Duodenal mucosa (tissue), 2 donors: ENCODE results near the gene FBXO15.

Source experiments
- H3K27ac ChIP-seq: one replicate; pipeline ENCODE4 v1.7.0; 2013; ENCODE audit warnings: low read depth, low read length
- H3K27me3 ChIP-seq, 2 donors: one replicate each; pipeline ENCODE4 v1.7.0; 2013; ENCODE audit warnings: low read length in 2 of 2, control low read depth in 1 of 2; ENCODE audit not compliant: insufficient read depth in 2 of 2, control insufficient read depth in 1 of 2
- H3K36me3 ChIP-seq, 2 donors: one replicate each; pipeline ENCODE4 v1.7.0; 2013; ENCODE audit warnings: low read length in 2 of 2, control low read depth in 1 of 2; ENCODE audit not compliant: insufficient read depth in 2 of 2, control insufficient read depth in 1 of 2
- H3K4me1 ChIP-seq, 2 donors: one replicate each; pipeline ENCODE4 v1.7.0; 2013; ENCODE audit warnings: low read length in 2 of 2, control low read depth in 1 of 2; ENCODE audit not compliant: insufficient read depth in 2 of 2, control insufficient read depth in 1 of 2
- H3K4me3 ChIP-seq, 2 donors: one replicate each; pipeline ENCODE4 v1.7.0; 2013; ENCODE audit warnings: low read length in 2 of 2, low read depth in 1 of 2
- H3K9ac ChIP-seq, 2 donors: one replicate each; pipeline ENCODE4 v1.7.0; 2013; ENCODE audit warnings: low read length in 2 of 2, low read depth in 1 of 2
- H3K9me3 ChIP-seq, 2 donors: one replicate each; pipeline ENCODE4 v1.7.0; 2013; ENCODE audit warnings: low read length in 2 of 2, control low read depth in 1 of 2; ENCODE audit not compliant: control insufficient read depth in 1 of 2

Gene FBXO15

DNA sequence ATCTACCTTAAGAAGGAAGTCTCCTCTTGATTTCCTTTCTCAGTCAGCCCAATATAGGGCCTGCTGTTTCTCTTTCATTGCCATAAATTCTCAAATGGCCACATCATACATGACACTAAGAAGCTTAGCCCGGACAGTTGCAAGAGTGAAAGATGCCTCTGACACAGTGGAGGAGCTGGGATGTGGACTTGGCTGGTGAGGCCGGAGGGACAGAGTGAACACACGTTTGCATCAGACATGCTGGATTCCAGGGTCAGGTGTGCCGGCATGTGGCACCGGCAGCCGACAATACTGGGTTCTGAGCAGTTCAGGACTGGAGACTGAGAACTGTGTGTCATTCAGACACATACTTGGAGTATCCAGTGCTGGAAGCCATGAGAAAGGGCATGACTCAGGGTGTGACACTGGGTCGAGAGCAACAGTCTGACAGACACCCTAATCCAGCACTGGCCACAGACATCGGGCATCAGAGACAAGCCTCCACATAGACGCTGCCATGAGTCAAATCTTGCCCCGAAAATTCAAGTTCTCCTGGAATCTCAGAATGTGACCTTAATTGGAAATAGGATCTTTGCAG lies 32.1 kb upstream of the FBXO15 start:
- Histone ChIP-seq H3K36me3 (no peaks in the 10 kb centered on the region), H3K9ac (no peak overlapping the region), H3K27me3 (peaks cover 4 to 10% of the 10 kb centered on the region in 2 donors), H3K4me1 (no peaks in the 10 kb centered on the region), H3K9me3 (no peaks in the 10 kb centered on the region), H3K4me3 (no peak overlapping the region), H3K27ac (no peak overlapping the region)

DNA sequence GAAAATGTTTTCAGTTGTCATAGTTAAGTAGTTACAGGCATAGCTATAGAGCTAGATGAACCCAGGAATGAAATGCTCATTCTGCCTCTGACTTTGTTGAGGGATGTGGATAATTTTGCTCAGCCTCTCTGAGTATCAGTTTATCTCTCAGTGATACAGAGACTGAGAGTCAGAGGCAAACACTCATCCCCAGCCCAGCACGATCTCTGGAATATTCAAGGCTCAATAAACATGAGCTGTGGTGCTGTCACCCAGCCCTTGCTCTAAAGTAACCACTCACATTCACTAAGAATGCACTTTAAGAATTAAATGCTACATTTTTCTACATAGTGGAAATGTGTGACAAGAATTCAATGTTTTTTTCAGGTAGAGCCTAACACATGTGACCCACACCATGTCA lies 31.2 kb upstream of the FBXO15 start:
- H3K4me1 ChIP-seq: no peaks in the 10 kb centered on the region
- no peak overlapping the region for H3K9ac ChIP-seq
- no peak overlapping the region for H3K4me3 ChIP-seq
- no peaks in the 10 kb centered on the region for H3K9me3 ChIP-seq
- no peak overlapping the region for H3K27ac ChIP-seq
- H3K36me3 ChIP-seq: no peaks in the 10 kb centered on the region
- peaks cover 4 to 10% of the 10 kb centered on the region in 2 donors for H3K27me3 ChIP-seq

DNA sequence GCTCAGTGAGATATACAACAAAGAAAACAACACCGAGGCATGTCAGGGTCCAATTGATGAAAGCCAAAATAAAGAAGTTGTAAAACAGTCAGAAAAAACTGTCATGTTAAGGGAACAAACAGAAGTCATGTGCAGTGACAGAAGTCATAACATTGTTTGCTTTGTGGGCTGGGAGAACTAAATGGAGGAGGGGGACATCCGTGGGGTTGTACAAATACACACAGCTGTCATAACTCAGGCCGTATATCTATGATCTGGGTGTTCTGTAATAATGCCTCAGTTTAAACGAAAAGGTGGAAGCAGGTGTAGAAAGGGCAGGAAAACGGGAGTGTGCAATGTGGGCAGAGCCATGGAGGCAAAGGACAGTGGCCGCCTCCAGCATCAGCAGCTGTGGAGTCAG lies 28.0 kb upstream of the FBXO15 start:
- Histone ChIP-seq H3K9ac (no peak overlapping the region), H3K4me3 (no peak overlapping the region), H3K27me3 (peaks cover 4 to 10% of the 10 kb centered on the region in 2 donors), H3K27ac (no peak overlapping the region), H3K4me1 (peaks cover 4 to 13% of the 10 kb centered on the region in 2 donors), H3K9me3 (no peaks in the 10 kb centered on the region), H3K36me3 (no peaks in the 10 kb centered on the region)

DNA sequence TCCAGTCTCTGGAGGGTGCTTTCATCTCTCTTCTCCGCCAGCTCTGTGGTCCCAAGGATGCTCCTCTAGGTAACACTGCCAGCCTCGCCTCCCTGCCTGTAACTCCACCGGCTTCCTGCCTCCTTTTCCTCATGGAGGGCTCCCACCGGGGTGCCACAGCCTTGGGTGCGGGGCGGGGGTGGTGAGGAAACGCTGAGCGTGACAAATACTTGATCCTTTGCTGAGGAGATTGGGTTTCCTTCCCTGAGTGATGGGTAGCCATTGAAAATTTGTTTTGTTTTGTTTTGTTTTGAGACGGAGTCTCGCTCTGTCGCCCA lies 25.8 kb upstream of the FBXO15 start:
- no peaks in the 10 kb centered on the region for H3K9me3 ChIP-seq
- H3K9ac ChIP-seq: no peak overlapping the region
- H3K27me3 ChIP-seq: peaks cover 9 to 14% of the 10 kb centered on the region in 2 donors
- no peak overlapping the region for H3K27ac ChIP-seq
- no peak overlapping the region for H3K4me3 ChIP-seq
- H3K36me3 ChIP-seq: no peaks in the 10 kb centered on the region
- H3K4me1 ChIP-seq: peaks cover 4 to 13% of the 10 kb centered on the region in 2 donors

DNA sequence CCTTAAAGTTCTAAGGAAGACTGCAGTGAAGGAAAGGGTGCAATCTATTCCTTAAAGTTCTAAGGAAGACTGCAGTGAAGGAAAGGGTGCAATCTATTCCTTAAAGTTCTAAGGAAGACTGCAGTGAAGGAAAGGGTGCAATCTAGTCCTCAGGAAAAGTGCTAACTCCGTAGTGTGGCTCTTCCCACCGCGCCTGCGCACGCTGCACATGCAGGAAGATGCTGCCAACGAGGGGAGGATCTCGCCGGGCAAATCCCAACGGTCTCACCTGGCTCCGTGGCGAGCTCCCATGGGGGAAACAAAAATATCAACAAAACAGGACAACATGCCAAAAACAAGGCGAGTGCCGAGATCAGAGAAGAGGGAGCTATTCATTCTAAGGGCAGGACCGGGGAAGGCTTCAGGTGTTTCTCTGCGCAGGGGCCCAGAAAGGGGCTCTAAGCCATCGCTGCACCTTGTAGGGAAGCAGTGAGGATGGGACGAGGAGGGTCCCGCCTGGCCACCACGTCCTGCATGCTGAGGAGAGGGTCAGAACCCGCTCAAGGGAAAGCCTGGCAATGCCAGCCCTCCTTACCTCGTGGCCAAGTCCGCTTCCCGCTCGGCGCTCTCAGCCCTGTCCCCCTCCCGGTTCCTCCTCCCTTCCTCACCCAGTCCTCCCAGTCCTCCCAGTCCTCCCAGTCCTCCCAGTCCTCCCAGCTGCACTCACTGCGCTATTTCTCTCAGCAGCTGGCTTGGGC lies 25.2 kb upstream of the FBXO15 start:
- no peak overlapping the region for H3K9ac ChIP-seq
- no peak overlapping the region for H3K27ac ChIP-seq
- H3K4me3 ChIP-seq: peak overlapping the region; percentile 72 to 75
- peaks cover 4 to 13% of the 10 kb centered on the region in 2 donors for H3K4me1 ChIP-seq
- no peaks in the 10 kb centered on the region for H3K9me3 ChIP-seq
- H3K36me3 ChIP-seq: no peaks in the 10 kb centered on the region
- H3K27me3 ChIP-seq: peaks cover 9 to 10% of the 10 kb centered on the region in 2 donors

DNA sequence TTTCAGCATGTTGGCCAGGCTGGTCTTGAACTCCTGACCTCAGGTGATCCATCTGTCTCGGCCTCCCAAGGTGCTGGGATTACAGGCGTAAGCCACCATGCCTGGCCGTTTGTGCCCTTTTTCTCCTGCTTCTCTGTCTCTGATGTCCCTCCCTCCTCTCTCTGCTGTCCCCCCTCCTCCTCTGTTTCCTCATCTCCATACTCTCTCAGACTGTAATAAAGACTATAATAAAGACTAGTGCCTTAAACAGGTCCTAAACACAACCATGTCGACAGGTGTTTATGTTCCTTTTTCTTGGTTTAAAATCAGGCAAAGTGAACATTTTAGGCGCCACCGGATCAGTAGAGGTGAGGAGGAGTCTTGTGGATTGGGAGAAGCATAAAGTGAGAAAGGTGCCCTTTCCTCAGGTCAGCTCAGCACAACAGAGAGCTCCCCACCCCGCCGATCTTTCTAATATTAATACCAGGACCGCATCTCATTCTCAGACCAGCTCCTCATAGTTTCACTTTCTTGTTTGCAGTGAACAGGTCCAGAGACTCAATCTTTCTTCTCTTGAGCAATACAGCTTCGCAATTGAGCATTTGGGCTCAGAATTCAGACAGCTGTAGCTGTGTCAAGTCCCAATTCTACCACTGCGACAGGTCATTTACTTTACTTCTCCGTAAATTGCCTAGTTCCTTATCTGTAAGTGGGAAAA lies 24.4 kb upstream of the FBXO15 start:
- Histone ChIP-seq H3K4me3 (peak overlapping the region; percentile 72 to 75), H3K9ac (peak overlapping the region; percentile 57 to 61), H3K4me1 (peaks cover 4 to 13% of the 10 kb centered on the region in 2 donors), H3K27me3 (peaks cover 9 to 10% of the 10 kb centered on the region in 2 donors), H3K27ac (no peak overlapping the region), H3K9me3 (no peaks in the 10 kb centered on the region), H3K36me3 (no peaks in the 10 kb centered on the region)

DNA sequence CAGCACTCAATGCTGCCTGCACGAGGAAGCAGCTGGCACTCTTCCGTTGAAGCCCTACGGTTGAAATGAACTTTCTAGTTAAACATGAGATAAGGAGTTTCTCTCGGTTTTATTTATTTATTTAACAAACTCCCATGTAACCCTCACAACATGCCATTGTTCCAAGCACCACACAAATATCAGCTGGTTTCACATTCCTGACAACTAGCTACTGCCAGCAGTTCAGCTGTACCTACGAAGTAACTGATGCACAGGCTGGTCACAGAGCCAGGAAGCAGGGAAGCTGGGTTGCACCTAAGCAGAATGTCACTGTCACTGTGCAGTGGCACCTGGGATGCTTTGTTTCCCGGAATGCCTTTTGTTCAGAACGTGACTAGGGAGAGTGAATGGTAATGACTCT lies 18.8 kb upstream of the FBXO15 start:
- peaks cover 4 to 5% of the 10 kb centered on the region in 2 donors for H3K27me3 ChIP-seq
- no peak overlapping the region for H3K27ac ChIP-seq
- no peaks in the 10 kb centered on the region for H3K4me1 ChIP-seq
- no peaks in the 10 kb centered on the region for H3K9me3 ChIP-seq
- peaks cover 0 to 8% of the 10 kb centered on the region in 2 donors for H3K36me3 ChIP-seq
- H3K4me3 ChIP-seq: no peak overlapping the region
- H3K9ac ChIP-seq: no peak overlapping the region

DNA sequence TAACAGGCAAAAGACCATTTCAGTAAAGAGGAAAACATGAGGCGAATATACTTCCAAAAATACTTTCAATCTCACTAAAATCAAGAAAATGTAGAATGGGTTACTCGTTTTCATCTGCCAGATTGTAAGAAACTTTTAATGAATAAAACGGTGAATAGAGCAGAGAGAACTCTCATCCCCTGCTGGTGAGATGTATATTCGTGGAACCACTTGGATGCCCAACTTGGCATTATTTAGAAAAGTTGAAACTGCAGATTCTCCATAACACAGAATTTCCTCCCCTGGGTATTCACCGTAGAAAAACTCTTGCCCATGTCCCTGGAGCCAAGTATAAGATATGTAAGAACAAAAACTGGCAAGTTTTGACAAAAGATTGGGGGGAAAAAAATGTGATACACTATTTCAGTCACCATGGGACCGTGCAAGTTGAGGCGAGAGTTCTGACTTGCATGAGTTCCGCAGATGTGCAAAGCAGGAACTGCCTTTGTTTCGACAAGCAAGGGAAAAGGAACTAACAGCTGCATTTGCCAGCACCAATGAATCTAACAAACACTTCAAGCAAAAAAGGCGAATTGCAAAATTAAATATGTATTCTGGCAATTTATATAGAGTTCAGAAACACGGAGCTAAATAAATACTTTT lies 15.5 kb upstream of the FBXO15 start:
- Histone ChIP-seq H3K27me3 (no peaks in the 10 kb centered on the region), H3K27ac (no peak overlapping the region), H3K9ac (no peak overlapping the region), H3K4me3 (no peak overlapping the region), H3K4me1 (no peaks in the 10 kb centered on the region), H3K36me3 (peaks cover 7 to 36% of the 10 kb centered on the region in 2 donors), H3K9me3 (no peaks in the 10 kb centered on the region)

DNA sequence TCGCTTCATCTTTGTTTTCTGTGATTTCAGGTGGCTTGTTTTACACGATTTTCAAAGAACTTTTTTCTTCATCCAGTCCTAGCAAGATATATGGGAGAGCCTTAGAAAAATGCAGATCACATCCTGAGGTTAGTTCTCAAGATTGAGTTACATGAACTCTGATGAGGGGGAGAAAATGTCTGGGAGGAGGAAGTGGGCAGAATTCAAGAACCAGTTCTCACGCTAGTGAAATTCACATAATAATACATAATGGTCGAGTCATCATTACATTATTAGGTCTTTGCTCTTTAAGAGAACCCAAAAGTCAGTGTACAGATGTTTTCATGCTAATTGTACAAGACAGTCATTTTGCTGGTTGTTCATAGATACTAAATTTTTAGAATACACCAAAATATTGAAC lies 7.6 kb upstream of the FBXO15 start:
- no peak overlapping the region for H3K27ac ChIP-seq
- H3K9ac ChIP-seq: no peak overlapping the region
- no peaks in the 10 kb centered on the region for H3K9me3 ChIP-seq
- no peaks in the 10 kb centered on the region for H3K27me3 ChIP-seq
- H3K36me3 ChIP-seq: peaks cover 21 to 53% of the 10 kb centered on the region in 2 donors
- no peak overlapping the region for H3K4me3 ChIP-seq
- peaks cover 0 to 3% of the 10 kb centered on the region in 2 donors for H3K4me1 ChIP-seq

DNA sequence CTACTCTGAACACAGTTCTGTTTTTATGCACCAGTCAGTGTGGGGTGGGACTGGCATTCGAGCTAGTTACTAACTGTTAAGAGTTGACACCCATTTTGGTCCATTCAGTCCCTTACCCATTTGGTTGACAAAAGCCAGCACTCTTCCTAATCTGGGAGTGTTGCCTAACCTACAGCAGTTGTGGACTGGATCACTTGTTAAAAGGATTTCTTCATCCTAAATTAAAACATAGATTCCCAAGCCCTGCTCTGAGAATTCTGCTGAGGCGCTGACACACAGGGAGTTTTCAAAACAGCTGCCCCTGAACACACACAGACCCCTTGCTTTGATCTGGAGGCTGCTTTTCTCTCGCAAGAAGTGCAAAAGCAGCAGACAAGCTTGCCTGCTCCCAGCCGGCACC lies 7.1 kb upstream of the FBXO15 start:
- Histone ChIP-seq H3K4me3 (no peak overlapping the region), H3K4me1 (peaks cover 3 to 9% of the 10 kb centered on the region in 2 donors), H3K27ac (no peak overlapping the region), H3K9ac (no peak overlapping the region), H3K36me3 (peaks cover 19 to 48% of the 10 kb centered on the region in 2 donors), H3K9me3 (no peaks in the 10 kb centered on the region), H3K27me3 (no peaks in the 10 kb centered on the region)
